ENCODE results near the gene MEGF9. TPM values are rescaled to one million over a fixed set of nuclear protein-coding genes. Genes with fewer than 3 reads are reported as not detected.

The MEGF9 gene
- total and polyA plus RNA-seq, 2 donors (not counting 3 experiments of a cell fraction or from before 2014, with no cell fraction given), result 4.0 to 13.0 TPM

GRCh38 chr9:120567081-120567480 lies 147.2 kb downstream of the MEGF9 start:
- Histone ChIP-seq H3K27ac (ENCODE audit: insufficient read depth, low read depth, low read length) (no peak overlapping the region), H3K36me3 (ENCODE audit: control insufficient read depth in 2 of 2, extremely low read depth in 1 of 2, insufficient read depth in 2 of 2, low read length in 2 of 2) (peaks cover 12 to 14% of the 10 kb centered on the region in 2 experiments), H2AFZ (ENCODE audit: low read depth, low read length) (no peak overlapping the region), H3K4me2 (ENCODE audit: insufficient read depth, low read length) (no peak overlapping the region), H4K20me1 (replicated peaks; ENCODE audit: control insufficient read depth, extremely low read depth, insufficient read depth, low read length) (no peaks in the 10 kb centered on the region), H3K9ac (replicated peaks; ENCODE audit: extremely low read depth, insufficient read depth, low read length) (no peak overlapping the region), H3K4me1 (ENCODE audit: control insufficient read depth, extremely low read depth, insufficient read depth, low read length) (no peaks in the 10 kb centered on the region), H3K79me2 (ENCODE audit: control insufficient read depth, insufficient read depth, low read length) (peaks cover 14% of the 10 kb centered on the region), H3K9me1 (replicated peaks; ENCODE audit: control insufficient read depth, extremely low read depth, insufficient read depth, low read length) (no peaks in the 10 kb centered on the region), H3K27me3 (ENCODE audit: control insufficient read depth in 2 of 2, insufficient read depth in 2 of 2, low read length in 2 of 2) (no peaks in the 10 kb centered on the region), H3K9me3 (replicated peaks; ENCODE audit: control insufficient read depth, insufficient read depth, low read length) (no peaks in the 10 kb centered on the region), H3K4me3 (replicated peaks in 1 of 3; ENCODE audit: insufficient read depth in 1 of 3, low read depth in 1 of 3, low read length in 3 of 3) (no peak overlapping the region)
- TF ChIP-seq CTCF (IDR thresholded peaks at IDR 0.05; ENCODE audit: extremely low read depth in 1 of 2, insufficient read depth in 1 of 2, low read depth in 1 of 2, low read length in 2 of 2), result no peak
- no peak for TF ChIP-seq GATA2 (IDR thresholded peaks at IDR 0.05; ENCODE audit: insufficient read depth, insufficient read length, low read depth, low read length)
- DNase-seq (ENCODE audit: low read depth, low spot score) (no peak), FAIRE-seq (no peak)
- ChIA-PET POLR2A (interaction anchor here (0.6 kb wide), 1 partner anchor 148 kb away, joined by 6 read pairs; no protein-coding TSS in a partner anchor), CTCF (no interaction called here)
- intact Hi-C loops (cut with micrococcal nuclease) (no loop called here), dilution Hi-C loops (cut with MboI; ENCODE audit: extremely low pct_ligation_motif_present, low sequenced_read_pairs) (no loop called here)
- no TSS peak for BruUV-seq (replicated peaks)

GRCh38 chr9:120564589-120564988 lies 149.7 kb downstream of the MEGF9 start:
- H4K20me1 ChIP-seq (replicated peaks; ENCODE audit: control insufficient read depth, extremely low read depth, insufficient read depth, low read length), result no peaks in the 10 kb centered on the region
- TF ChIP-seq CTCF (IDR thresholded peaks at IDR 0.05; ENCODE audit: extremely low read depth in 1 of 2, insufficient read depth in 1 of 2, low read depth in 1 of 2, low read length in 2 of 2), result no peak
- TF ChIP-seq MYC (IDR thresholded peaks at IDR 0.05; ENCODE audit: low read depth, low read length), result no peak
- no peak for TF ChIP-seq EZH2 (IDR thresholded peaks at IDR 0.05; ENCODE audit: borderline replicate concordance, low read depth, low read length, severe bottlenecking)
- no peak for TF ChIP-seq MAX (IDR thresholded peaks at IDR 0.05; ENCODE audit: insufficient read depth, insufficient read length)
- TF ChIP-seq JUN (IDR thresholded peaks at IDR 0.05; ENCODE audit: borderline replicate concordance, insufficient read depth, insufficient read length, low read depth), result no peak
- no peaks in the 10 kb centered on the region for H3K4me1 ChIP-seq (ENCODE audit: control insufficient read depth, extremely low read depth, insufficient read depth, low read length)
- CTCF ChIA-PET, result no interaction called here
- no peaks in the 10 kb centered on the region for H3K27me3 ChIP-seq (ENCODE audit: control insufficient read depth in 2 of 2, insufficient read depth in 2 of 2, low read length in 2 of 2)
- no peak overlapping the region for H3K4me2 ChIP-seq (ENCODE audit: insufficient read depth, low read length)
- DNase-seq (ENCODE audit: low read depth, low spot score) (no peak), FAIRE-seq (no peak)
- BruUV-seq (replicated peaks), result no TSS peak
- H3K27ac ChIP-seq (ENCODE audit: insufficient read depth, low read depth, low read length), result no peak overlapping the region
- peaks cover 8 to 9% of the 10 kb centered on the region in 2 experiments for H3K36me3 ChIP-seq (ENCODE audit: control insufficient read depth in 2 of 2, extremely low read depth in 1 of 2, insufficient read depth in 2 of 2, low read length in 2 of 2)
- POLR2A ChIA-PET, result no interaction called here
- intact Hi-C loops (cut with micrococcal nuclease), result no loop called here
- H2AFZ ChIP-seq (ENCODE audit: low read depth, low read length), result no peak overlapping the region
- no peaks in the 10 kb centered on the region for H3K9me3 ChIP-seq (replicated peaks; ENCODE audit: control insufficient read depth, insufficient read depth, low read length)
- no peaks in the 10 kb centered on the region for H3K9me1 ChIP-seq (replicated peaks; ENCODE audit: control insufficient read depth, extremely low read depth, insufficient read depth, low read length)
- no peak overlapping the region for H3K9ac ChIP-seq (replicated peaks; ENCODE audit: extremely low read depth, insufficient read depth, low read length)
- dilution Hi-C loops (cut with MboI; ENCODE audit: extremely low pct_ligation_motif_present, low sequenced_read_pairs), result no loop called here
- H3K4me3 ChIP-seq (replicated peaks in 1 of 3; ENCODE audit: insufficient read depth in 1 of 3, low read depth in 1 of 3, low read length in 3 of 3), result no peak overlapping the region
- peaks cover 17% of the 10 kb centered on the region for H3K79me2 ChIP-seq (ENCODE audit: control insufficient read depth, insufficient read depth, low read length)
